ENCODE measurements around the gene GALNS.

DNA sequence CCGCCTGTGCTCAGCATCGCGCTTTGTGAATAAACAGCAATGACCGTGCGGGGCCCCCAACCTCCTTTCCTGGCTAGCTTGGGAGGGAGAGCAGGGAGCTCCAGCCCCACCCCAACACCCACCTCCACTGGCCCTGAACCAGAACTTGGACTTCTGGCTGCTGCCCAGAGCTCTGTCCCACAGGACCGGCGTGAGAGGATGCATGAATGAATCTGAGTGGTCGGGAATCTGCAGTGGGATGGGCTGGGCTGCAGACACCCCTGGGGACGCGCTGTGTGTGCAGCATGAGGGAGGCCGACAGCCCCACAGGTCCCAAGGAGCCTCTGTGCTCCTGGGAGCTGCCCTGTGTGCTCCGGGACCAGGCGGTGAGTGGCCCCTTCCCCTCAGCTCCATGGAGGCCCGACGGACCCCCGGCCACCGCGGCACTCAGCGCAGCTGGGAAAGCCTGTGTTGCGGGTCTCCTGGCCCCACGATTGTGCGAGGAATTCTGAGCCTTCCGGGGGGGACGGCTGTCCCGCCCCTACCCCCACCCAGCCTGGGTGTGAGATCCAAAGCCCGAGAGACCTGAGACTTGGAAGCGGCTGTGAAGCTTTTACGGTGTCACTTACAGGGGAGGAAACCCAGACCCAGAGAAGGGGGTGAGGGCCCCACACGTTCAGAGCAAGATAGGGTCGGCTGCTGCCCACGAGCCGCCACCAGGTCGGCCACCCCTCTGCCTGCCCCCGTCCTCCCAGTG lies 77.2 kb downstream of the GALNS start:
- TF ChIP-seq, protein P1, sequence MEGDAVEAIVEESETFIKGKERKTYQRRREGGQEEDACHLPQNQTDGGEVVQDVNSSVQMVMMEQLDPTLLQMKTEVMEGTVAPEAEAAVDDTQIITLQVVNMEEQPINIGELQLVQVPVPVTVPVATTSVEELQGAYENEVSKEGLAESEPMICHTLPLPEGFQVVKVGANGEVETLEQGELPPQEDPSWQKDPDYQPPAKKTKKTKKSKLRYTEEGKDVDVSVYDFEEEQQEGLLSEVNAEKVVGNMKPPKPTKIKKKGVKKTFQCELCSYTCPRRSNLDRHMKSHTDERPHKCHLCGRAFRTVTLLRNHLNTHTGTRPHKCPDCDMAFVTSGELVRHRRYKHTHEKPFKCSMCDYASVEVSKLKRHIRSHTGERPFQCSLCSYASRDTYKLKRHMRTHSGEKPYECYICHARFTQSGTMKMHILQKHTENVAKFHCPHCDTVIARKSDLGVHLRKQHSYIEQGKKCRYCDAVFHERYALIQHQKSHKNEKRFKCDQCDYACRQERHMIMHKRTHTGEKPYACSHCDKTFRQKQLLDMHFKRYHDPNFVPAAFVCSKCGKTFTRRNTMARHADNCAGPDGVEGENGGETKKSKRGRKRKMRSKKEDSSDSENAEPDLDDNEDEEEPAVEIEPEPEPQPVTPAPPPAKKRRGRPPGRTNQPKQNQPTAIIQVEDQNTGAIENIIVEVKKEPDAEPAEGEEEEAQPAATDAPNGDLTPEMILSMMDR (IDR thresholded peaks at IDR 0.05; ENCODE audit: poor library complexity, severe bottlenecking): no peak
- no peak for TF ChIP-seq POLR2AphosphoS5 (IDR thresholded peaks at IDR 0.05)
